Sigmoid colon (tissue), 4 donors: ENCODE results near the gene MORN1.

Source experiments
- POLR2AphosphoS5 ChIP-seq, 4 donors: sonication (generic); formaldehyde crosslinking; IDR thresholded peaks; one replicate each; pipeline ENCODE4 v1.6.1; 2017; ENCODE audit warnings: antibody characterized with exemption in 4 of 4
- TF ChIP-seq, protein P1 (sequence below), 4 experiments: fragments of 450-650 bp in 3 of 4; fragments of 200-600 bp in 1 of 4; IDR thresholded peaks; one replicate each; pipeline ENCODE4 v1.5.1; 2016 to 2019; ENCODE audit warnings: antibody characterized with exemption in 4 of 4, mild to moderate bottlenecking in 3 of 4, moderate library complexity in 2 of 4

GRCh38 chr1:2302292-2302925, 88.9 kb downstream of the MORN1 start:
- TF ChIP-seq, protein P1, sequence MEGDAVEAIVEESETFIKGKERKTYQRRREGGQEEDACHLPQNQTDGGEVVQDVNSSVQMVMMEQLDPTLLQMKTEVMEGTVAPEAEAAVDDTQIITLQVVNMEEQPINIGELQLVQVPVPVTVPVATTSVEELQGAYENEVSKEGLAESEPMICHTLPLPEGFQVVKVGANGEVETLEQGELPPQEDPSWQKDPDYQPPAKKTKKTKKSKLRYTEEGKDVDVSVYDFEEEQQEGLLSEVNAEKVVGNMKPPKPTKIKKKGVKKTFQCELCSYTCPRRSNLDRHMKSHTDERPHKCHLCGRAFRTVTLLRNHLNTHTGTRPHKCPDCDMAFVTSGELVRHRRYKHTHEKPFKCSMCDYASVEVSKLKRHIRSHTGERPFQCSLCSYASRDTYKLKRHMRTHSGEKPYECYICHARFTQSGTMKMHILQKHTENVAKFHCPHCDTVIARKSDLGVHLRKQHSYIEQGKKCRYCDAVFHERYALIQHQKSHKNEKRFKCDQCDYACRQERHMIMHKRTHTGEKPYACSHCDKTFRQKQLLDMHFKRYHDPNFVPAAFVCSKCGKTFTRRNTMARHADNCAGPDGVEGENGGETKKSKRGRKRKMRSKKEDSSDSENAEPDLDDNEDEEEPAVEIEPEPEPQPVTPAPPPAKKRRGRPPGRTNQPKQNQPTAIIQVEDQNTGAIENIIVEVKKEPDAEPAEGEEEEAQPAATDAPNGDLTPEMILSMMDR (IDR thresholded peaks at IDR 0.05) = no peak
- TF ChIP-seq POLR2AphosphoS5 (IDR thresholded peaks at IDR 0.05) = no peak
